ENCODE results near the gene MAP4K2. TPM values are rescaled to one million over a fixed set of nuclear protein-coding genes. Genes with fewer than 3 reads are reported as not detected.

Gene MAP4K2
- total and polyA plus RNA-seq, 4 experiments from 2014 or later, result 32.3 to 128 (median 89.8) TPM

DNA sequence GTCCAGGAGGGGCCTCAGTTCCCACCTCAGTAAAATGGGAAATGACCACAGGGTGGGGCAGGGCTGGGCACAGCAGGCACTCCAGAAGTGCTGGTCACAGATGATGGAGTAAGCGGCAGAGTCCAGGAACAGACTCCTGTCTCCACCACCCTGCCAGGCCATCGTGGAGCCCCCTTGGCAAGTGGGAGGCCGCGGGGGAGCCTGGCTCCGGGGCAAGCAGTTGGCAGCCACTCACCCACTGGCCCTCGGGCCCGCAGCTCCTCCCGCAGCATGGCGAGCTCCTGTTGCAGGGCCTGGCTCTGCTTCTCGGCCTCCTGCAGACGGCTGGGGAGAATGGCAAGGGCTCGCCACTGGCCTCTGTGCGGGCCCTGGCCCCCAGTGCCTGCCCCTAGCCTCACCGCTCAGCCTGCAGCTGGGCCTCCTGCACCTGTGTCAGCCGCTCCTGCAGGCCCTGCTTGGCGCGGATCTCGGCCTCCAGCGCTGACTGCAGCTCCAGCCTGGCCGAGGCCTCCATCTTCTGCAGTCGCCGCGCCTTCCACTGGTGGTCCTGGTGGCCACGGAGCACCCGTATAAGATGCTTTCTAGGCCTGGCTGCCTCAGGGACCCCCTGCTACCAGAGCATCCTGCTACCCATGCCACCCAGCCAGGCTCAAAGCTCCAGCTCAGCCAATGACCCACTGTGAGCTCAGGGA is 31.2 kb upstream of the MAP4K2 start:
- Mint-ChIP-seq H3K27me3 (no peaks in the 10 kb centered on the region), H3K27ac (no peak overlapping the region), H3K4me1 (peaks cover 0 to 4% (median 0%) of the 10 kb centered on the region in 4 donors), H3K9me3 (no peaks in the 10 kb centered on the region), H3K4me3 (no peak overlapping the region), H3K36me3 (peaks cover 2 to 3% of the 10 kb centered on the region in 2 donors)
- CTCF ChIA-PET (ENCODE audit: partially characterized antibody), result no interaction called here
- Histone ChIP-seq H3K4me1 (ENCODE audit: insufficient read depth, low read length) (no peaks in the 10 kb centered on the region), H3K36me3 (ENCODE audit: insufficient read depth, low read length) (no peaks in the 10 kb centered on the region), H3K27me3 (ENCODE audit: insufficient read depth, low read length) (no peaks in the 10 kb centered on the region), H3K27ac (ENCODE audit: low read depth, low read length) (no peak overlapping the region), H3K9me3 (ENCODE audit: control insufficient read depth in 1 of 2, low read length in 2 of 2) (no peaks in the 10 kb centered on the region), H3K4me3 (ENCODE audit: low read length in 2 of 2) (no peak overlapping the region)
- intact Hi-C loops (cut with micrococcal nuclease), result no loop called here
- peak in 1 of 5 donors; percentile 27 for DNase-seq
- POLR2A ChIA-PET (ENCODE audit: partially characterized antibody), result no interaction called here

DNA sequence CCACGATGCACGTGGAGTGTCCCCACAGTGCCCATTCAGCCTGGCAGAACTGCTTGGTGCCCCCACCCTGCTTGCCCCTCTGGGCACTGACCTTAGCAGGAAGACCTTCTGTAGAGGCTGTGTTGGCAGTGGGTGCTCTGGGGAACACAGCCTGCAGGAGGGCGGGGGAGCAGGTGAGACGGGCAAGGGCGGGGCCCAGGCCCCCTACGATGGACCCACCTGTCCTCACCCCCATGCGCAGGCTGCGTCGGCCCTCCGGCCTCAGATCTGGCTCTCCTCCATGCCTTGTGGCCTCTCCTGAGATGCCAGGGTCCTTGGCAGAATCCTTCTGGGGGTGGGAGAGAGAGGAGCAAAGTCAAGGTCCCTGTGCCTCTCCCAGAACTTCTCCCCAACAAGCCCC is 30.5 kb upstream of the MAP4K2 start:
- Histone ChIP-seq H3K27ac (ENCODE audit: low read depth, low read length) (no peak overlapping the region), H3K4me1 (ENCODE audit: insufficient read depth, low read length) (no peaks in the 10 kb centered on the region), H3K4me3 (ENCODE audit: low read length in 2 of 2) (no peak overlapping the region), H3K9me3 (ENCODE audit: control insufficient read depth in 1 of 2, low read length in 2 of 2) (no peaks in the 10 kb centered on the region), H3K36me3 (ENCODE audit: insufficient read depth, low read length) (no peaks in the 10 kb centered on the region), H3K27me3 (ENCODE audit: insufficient read depth, low read length) (no peaks in the 10 kb centered on the region)
- no peak overlapping the region for H3K4me3 Mint-ChIP-seq
- no peak overlapping the region for H3K27ac Mint-ChIP-seq
- peaks cover 0 to 3% of the 10 kb centered on the region in 2 donors for H3K36me3 Mint-ChIP-seq
- peaks cover 0 to 4% (median 0%) of the 10 kb centered on the region in 4 donors for H3K4me1 Mint-ChIP-seq
- CTCF ChIA-PET (ENCODE audit: partially characterized antibody), result no interaction called here
- intact Hi-C loops (cut with micrococcal nuclease), result no loop called here
- no peaks in the 10 kb centered on the region for H3K27me3 Mint-ChIP-seq
- POLR2A ChIA-PET (ENCODE audit: partially characterized antibody), result no interaction called here
- DNase-seq, result peak in 1 of 5 donors; percentile 14
- no peaks in the 10 kb centered on the region for H3K9me3 Mint-ChIP-seq

- Mint-ChIP-seq H3K27me3 (no peaks in the 10 kb centered on the region), H3K36me3 (peaks cover 1 to 4% of the 10 kb centered on the region in 2 donors), H3K27ac (no peak overlapping the region), H3K9me3 (no peaks in the 10 kb centered on the region), H3K4me3 (no peak overlapping the region), H3K4me1 (peaks cover 0 to 4% (median 0%) of the 10 kb centered on the region in 4 donors)
- Histone ChIP-seq H3K4me1 (ENCODE audit: insufficient read depth, low read length) (no peaks in the 10 kb centered on the region), H3K36me3 (ENCODE audit: insufficient read depth, low read length) (no peaks in the 10 kb centered on the region), H3K9me3 (ENCODE audit: control insufficient read depth in 1 of 2, low read length in 2 of 2) (no peaks in the 10 kb centered on the region), H3K27ac (ENCODE audit: low read depth, low read length) (no peak overlapping the region), H3K27me3 (ENCODE audit: insufficient read depth, low read length) (no peaks in the 10 kb centered on the region), H3K4me3 (ENCODE audit: low read length in 2 of 2) (no peak overlapping the region)
- CTCF ChIA-PET (ENCODE audit: partially characterized antibody), result no interaction called here
- POLR2A ChIA-PET (ENCODE audit: partially characterized antibody), result no interaction called here
- peak in 1 of 5 donors; percentile 35 for DNase-seq
- intact Hi-C loops (cut with micrococcal nuclease), result no loop called here
These were observed 30.1 kb upstream of the MAP4K2 start for GRCh38 chr11:64833198-64833502.

DNA sequence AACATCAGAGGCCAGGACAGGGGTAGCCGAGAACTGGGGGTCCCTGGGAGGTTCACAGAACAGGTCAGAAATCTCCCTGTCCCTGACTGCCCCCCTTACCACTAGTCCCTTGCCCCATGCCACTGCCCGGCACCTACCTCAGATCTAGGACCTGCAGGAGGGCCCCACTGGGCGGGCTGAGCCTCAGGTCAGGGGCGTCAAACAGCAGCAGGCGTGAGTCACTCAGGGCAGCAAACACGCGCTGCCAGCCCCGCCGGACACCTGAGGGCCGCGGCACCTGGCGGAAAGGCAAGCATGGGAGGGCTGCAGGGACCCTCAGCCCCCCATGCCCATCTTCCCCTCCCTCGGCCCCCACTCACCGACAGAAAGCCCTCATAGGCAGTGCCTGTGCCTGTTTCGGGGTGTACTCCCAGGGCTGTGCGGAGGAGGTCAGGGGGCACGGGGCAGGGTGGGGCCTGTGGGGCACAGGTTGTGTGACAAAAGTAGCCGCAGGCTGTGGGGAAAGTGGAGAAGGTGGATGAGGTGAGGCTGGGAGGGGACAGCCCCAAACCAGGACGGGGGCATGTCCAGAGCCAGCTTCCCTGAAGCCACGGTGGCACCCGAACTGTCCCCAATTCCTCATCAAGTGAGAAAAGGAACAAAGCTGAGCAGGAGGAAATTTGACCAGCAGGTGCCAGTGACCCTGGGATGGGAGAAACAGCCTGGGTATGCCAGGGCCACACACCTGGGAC is 29.6 kb upstream of the MAP4K2 start:
- H3K27me3 Mint-ChIP-seq, result no peaks in the 10 kb centered on the region
- DNase-seq, result peak in 1 of 5 donors; percentile 30
- POLR2A ChIA-PET (ENCODE audit: partially characterized antibody), result no interaction called here

DNA sequence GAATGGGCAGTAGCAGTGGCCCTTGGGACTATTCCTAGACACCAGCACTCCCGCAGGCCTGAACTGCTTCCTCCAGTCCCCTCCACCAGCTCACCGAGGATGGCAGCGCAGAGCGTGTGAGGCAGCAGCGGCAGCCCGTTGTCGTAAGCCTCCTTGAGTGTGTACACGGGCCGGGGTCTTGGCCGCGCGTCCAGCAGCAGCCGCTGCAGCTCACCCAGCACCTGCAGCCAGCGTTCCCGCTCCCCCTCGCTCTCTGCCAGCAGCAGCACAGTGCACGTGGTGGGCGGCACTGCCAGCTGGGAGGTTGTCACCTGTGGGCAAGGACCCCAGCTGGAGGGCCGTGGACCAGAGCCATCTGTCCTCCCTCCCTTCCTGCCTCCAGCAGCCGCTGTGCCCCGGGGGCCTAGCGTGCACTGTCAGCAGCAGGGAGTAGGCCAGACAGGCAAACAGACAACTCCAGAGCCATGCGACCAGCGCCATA is 28.4 kb upstream of the MAP4K2 start:
- no peaks in the 10 kb centered on the region for H3K9me3 Mint-ChIP-seq
- peak overlapping the region in 1 of 7 donors; percentile 83 for H3K27ac Mint-ChIP-seq
- no peak overlapping the region for H3K4me3 Mint-ChIP-seq
- peak in 1 of 5 donors; percentile 36 for DNase-seq
- peaks cover 8% of the 10 kb centered on the region in 2 donors for H3K36me3 Mint-ChIP-seq
- no peaks in the 10 kb centered on the region for H3K4me1 Mint-ChIP-seq
- no peaks in the 10 kb centered on the region for H3K27me3 Mint-ChIP-seq
- Histone ChIP-seq H3K4me3 (ENCODE audit: low read length in 2 of 2) (no peak overlapping the region), H3K36me3 (ENCODE audit: insufficient read depth, low read length) (no peaks in the 10 kb centered on the region), H3K9me3 (ENCODE audit: control insufficient read depth in 1 of 2, low read length in 2 of 2) (no peaks in the 10 kb centered on the region), H3K4me1 (ENCODE audit: insufficient read depth, low read length) (no peaks in the 10 kb centered on the region), H3K27ac (ENCODE audit: low read depth, low read length) (no peak overlapping the region), H3K27me3 (ENCODE audit: insufficient read depth, low read length) (no peaks in the 10 kb centered on the region)
- CTCF ChIA-PET (ENCODE audit: partially characterized antibody), result no interaction called here
- intact Hi-C loops (cut with micrococcal nuclease), result no loop called here
- POLR2A ChIA-PET (ENCODE audit: partially characterized antibody), result no interaction called here

More for the DNA sequence above, 29.6 kb upstream of the MAP4K2 start:
- no peaks in the 10 kb centered on the region for H3K4me1 ChIP-seq (ENCODE audit: insufficient read depth, low read length)
- H3K27me3 ChIP-seq (ENCODE audit: insufficient read depth, low read length), result no peaks in the 10 kb centered on the region
- H3K27ac ChIP-seq (ENCODE audit: low read depth, low read length), result no peak overlapping the region
- H3K27ac Mint-ChIP-seq, result no peak overlapping the region
- H3K4me1 Mint-ChIP-seq, result peaks cover 0 to 4% (median 0%) of the 10 kb centered on the region in 4 donors
- peaks cover 7 to 8% of the 10 kb centered on the region in 2 donors for H3K36me3 Mint-ChIP-seq
- H3K9me3 Mint-ChIP-seq, result no peaks in the 10 kb centered on the region
- intact Hi-C loops (cut with micrococcal nuclease), result no loop called here
- no peaks in the 10 kb centered on the region for H3K36me3 ChIP-seq (ENCODE audit: insufficient read depth, low read length)
- no peak overlapping the region for H3K4me3 ChIP-seq (ENCODE audit: low read length in 2 of 2)
- H3K9me3 ChIP-seq (ENCODE audit: control insufficient read depth in 1 of 2, low read length in 2 of 2), result no peaks in the 10 kb centered on the region
- H3K4me3 Mint-ChIP-seq, result no peak overlapping the region
- CTCF ChIA-PET (ENCODE audit: partially characterized antibody), result no interaction called here

DNA sequence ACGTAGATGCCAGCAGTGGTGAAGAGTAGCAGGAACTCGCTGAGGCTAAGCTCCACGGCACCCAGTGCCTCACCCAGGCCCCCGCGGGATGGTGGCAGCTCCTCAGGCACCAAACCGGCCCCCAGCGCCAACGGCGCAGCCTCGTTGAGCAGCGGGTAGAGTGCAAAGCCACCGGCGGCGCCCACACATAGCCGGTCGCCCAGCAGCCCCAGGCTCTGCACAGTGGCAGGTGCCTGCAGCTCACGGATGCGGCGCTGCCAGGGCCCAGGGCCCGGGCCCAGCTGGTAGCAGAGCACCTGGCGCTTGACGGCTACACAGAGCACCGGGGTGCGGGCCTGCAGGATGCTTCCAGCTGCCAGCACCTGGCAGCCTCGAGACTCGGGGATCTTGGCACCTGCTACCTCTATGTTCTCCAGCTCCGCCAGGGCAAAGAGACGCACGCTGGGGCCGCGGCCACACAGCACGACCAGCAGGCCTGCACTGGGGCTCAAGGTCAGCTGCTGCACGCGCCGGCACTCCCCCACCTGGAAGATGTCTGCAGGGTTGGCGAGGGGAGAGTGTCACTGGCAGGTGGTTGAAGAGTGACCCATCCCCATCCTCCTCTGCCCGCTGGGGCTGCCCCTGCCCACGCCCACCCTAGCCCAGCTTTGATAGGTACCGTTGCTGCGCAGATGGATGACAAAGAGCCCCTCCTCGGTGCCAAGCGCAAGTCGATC is 26.7 kb upstream of the MAP4K2 start:
- H3K27ac ChIP-seq (ENCODE audit: low read depth, low read length), result no peak overlapping the region
- no peaks in the 10 kb centered on the region for H3K9me3 ChIP-seq (ENCODE audit: control insufficient read depth in 1 of 2, low read length in 2 of 2)
- no peaks in the 10 kb centered on the region for H3K4me1 Mint-ChIP-seq
- ChIA-PET CTCF (ENCODE audit: partially characterized antibody) (no interaction called here), POLR2A (ENCODE audit: partially characterized antibody) (no interaction called here)
- no peak overlapping the region for H3K27ac Mint-ChIP-seq
- H3K27me3 ChIP-seq (ENCODE audit: insufficient read depth, low read length), result no peaks in the 10 kb centered on the region
- H3K9me3 Mint-ChIP-seq, result no peaks in the 10 kb centered on the region
- H3K27me3 Mint-ChIP-seq, result no peaks in the 10 kb centered on the region
- DNase-seq, result peak in 1 of 5 donors; percentile 10
- H3K4me3 ChIP-seq (ENCODE audit: low read length in 2 of 2), result no peak overlapping the region
- H3K4me3 Mint-ChIP-seq, result no peak overlapping the region
- H3K36me3 ChIP-seq (ENCODE audit: insufficient read depth, low read length), result no peaks in the 10 kb centered on the region
- peaks cover 8 to 12% of the 10 kb centered on the region in 2 donors for H3K36me3 Mint-ChIP-seq
- intact Hi-C loops (cut with micrococcal nuclease), result no loop called here
- H3K4me1 ChIP-seq (ENCODE audit: insufficient read depth, low read length), result no peaks in the 10 kb centered on the region

DNA sequence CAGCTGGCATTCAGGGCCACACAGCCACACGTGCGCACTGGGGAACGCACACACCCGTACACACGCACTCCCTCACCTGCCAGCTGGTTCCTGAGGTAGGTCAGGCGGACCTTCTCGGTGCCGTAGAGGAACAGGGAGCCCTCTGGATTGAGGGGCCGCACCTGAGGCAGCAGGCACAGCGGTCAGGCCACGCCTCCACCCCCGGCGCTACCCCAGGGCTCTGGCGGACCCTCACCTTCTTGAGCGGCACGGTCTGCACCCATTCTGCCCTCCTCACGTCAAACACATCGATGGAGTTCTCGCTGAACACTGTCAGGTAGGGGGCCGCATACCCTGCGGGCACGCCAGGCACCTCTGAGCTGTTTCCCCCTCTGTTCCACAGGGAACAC is 24.4 kb upstream of the MAP4K2 start:
- Histone ChIP-seq H3K36me3 (ENCODE audit: insufficient read depth, low read length) (no peaks in the 10 kb centered on the region), H3K9me3 (ENCODE audit: control insufficient read depth in 1 of 2, low read length in 2 of 2) (no peaks in the 10 kb centered on the region), H3K4me1 (ENCODE audit: insufficient read depth, low read length) (no peaks in the 10 kb centered on the region), H3K27me3 (ENCODE audit: insufficient read depth, low read length) (no peaks in the 10 kb centered on the region), H3K27ac (ENCODE audit: low read depth, low read length) (no peak overlapping the region), H3K4me3 (ENCODE audit: low read length in 2 of 2) (no peak overlapping the region)
- Mint-ChIP-seq H3K4me3 (no peak overlapping the region), H3K36me3 (peaks cover 8 to 12% of the 10 kb centered on the region in 2 donors), H3K27me3 (no peaks in the 10 kb centered on the region), H3K4me1 (no peaks in the 10 kb centered on the region), H3K9me3 (no peaks in the 10 kb centered on the region), H3K27ac (no peak overlapping the region)
- peak in 1 of 5 donors; percentile 21 for DNase-seq
- intact Hi-C loops (cut with micrococcal nuclease), result no loop called here
- CTCF ChIA-PET (ENCODE audit: partially characterized antibody), result no interaction called here
- POLR2A ChIA-PET (ENCODE audit: partially characterized antibody), result no interaction called here
